OCI-LY7 (cell line): Measurements from ENCODE around the gene DCAKD.

Experiments used
- CTCF ChIP-seq: fragments of 200-600 bp; sonication (generic); conservative IDR thresholded peaks from 2 replicates; pipeline ENCODE4 v1.5.1; 2014; ENCODE audit warnings: mild to moderate bottlenecking, antibody characterized with exemption, low read length, moderate library complexity, mixed read lengths
- EZH2phosphoT487 ChIP-seq: fragments of 200-600 bp; sonication (generic); IDR thresholded peaks from 2 replicates; pipeline ENCODE4 v1.6.1; 2018; ENCODE audit warnings: low read depth, borderline replicate concordance, mild to moderate bottlenecking, mixed run types, antibody characterized with exemption, low read length, moderate library complexity, mixed read lengths

GRCh38 chr17:45004388-45004787, 47.0 kb downstream of the DCAKD start:
- no peak for TF ChIP-seq CTCF
- TF ChIP-seq EZH2phosphoT487: no peak
